Measurements from ENCODE around the gene DLGAP4.

- no peak for TF ChIP-seq CTCF (IDR thresholded peaks at IDR 0.05; ENCODE audit: low read length)
- TF ChIP-seq EZH2 (optimal IDR thresholded peaks at IDR 0.05; ENCODE audit: low read depth, low read length) = no peak
These were observed 67.0 kb downstream of the DLGAP4 start for GRCh38 chr20:36373089-36373488.
